GM18517 (cell line): ENCODE measurements around the gene LCN15.
"Not testable (repeated sequence)": the region's sequence is repeated elsewhere in the genome, so short reads cannot be mapped to it uniquely, and the experiment has no call there.

Experiments
- ATAC-seq: cut with Tn5 transposase; IDR thresholded peaks from one replicate; pipeline ENCODE4 v1.9.1; 2021; ENCODE audit warnings: mild to moderate bottlenecking, moderate library complexity; ENCODE audit not compliant: unreplicated experiment

Gene LCN15

GRCh38 chr9:136794281-136794999 is 30.1 kb upstream of the LCN15 start:
- no peak for ATAC-seq

DNA sequence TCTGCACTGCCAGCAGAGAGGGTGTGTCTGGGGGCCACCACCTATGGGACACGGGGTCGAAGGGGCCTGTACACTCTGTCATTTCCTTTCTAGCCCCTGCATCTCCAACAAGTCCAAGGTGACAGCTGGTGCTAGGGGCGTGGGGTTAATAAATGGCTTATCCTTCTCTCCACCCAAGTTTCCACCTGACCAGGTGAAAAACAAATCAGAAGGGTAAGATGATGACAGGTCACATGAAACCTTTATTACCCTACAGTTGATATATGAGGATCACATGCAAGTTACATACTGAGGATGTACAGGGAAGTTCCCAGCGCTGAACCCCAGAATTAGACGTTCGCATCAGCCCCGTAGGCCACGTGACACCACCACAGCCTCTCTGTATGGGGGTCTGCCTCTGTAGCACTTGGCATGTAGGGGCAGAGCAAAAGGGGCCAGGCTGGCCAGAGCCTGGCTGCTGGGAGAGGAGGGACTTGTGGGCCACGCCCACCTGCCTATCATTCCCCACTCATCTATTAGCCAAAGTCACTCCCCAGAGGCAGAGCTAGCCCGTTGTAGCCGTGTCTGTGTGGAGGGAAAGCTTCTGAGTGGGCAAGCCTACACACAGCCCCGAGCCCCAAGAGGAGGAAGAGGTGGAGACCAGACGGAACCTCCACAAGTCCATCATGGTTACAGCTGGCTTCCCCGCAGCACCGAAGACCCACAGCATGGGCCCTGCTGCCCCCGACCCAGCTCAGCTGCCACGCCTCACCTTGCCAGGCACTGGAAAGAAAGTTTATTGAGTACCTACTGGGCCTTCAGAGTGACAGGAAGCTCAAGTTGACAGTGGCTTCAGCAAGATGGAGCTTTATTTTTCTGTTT is 29.0 kb upstream of the LCN15 start:
- no peak for ATAC-seq

DNA sequence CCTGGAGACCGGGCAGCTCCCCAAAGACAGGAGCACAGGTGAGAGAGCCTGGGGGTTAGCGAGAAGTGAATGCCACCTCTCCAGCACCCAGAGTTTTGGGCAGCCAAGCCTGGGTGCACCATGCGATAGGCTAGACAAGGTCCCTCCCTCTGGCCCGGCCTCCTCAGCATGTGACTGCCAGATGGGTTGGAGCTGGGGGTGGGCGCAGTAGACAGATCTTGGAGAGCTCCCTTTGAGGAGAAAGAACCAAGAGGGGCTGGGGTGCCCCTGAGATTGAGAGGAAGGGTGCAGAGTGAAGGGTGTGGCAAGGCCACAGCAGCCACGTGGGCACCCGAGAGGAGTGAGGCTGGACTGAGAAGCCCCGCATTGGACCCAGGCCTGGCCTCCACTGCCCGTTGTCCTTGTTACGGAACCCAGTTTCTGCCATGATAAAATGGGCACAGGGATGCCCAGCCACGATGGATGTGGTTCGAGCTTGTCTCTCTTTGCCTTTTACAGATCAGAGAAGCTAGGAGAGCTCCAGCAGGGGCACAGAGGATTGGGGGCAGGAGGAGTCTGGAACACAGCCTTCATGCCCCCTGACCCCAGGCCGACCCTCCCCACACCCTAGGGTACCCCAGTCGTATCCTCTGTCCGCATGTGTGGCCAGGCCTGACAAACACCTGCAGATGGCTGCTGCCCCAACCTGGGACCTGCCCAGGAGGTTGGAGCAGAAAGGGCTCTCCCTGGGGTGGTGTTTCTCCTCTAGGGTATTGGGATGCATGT is 28.2 kb upstream of the LCN15 start:
- no peak for ATAC-seq

DNA sequence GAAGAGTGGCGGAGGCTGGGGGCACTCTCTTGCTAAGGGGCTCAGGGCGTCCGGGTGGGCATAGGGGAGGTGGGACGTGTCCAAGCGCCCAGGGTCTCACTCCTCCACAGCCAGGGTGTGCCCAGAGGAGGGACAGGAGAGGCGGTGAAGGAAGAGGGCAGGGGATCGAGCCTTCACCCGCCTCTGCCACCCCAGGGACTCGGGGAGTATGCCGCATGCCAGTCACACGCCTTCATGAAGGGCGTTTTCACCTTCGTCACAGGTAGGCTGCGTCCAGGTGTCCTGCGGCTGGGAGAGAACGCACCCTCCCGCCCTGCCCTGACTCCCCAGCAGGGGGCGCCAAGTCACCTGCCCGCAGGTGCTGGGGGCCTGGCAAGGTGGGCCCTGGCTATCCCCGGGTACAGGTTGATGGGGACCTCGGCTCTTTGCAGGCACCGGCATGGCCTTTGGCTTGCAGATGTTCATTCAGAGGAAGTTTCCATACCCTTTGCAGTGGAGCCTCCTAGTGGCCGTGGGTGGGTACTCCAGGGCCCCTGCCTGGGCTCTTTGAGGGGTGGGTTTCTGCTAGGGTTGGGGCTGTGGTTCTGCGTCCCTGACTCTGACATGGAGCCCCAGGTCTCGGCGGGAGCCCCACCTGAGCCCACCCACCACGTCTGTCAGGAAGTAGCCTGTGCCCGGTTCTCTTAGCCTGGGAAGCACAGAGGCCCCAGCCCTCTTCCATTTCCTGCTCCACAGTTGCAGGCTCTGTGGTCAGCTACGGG is 27.4 kb upstream of the LCN15 start:
- peak; percentile 18 for ATAC-seq

GRCh38 chr9:136790640-136791515 is 26.6 kb upstream of the LCN15 start, which contains the start of gene TMEM141:
TMEM141 (plus strand) TSS chr9:136791344; CDS start chr9:136791371, 27 bp downstream.
- ATAC-seq, result peak; percentile 71

DNA sequence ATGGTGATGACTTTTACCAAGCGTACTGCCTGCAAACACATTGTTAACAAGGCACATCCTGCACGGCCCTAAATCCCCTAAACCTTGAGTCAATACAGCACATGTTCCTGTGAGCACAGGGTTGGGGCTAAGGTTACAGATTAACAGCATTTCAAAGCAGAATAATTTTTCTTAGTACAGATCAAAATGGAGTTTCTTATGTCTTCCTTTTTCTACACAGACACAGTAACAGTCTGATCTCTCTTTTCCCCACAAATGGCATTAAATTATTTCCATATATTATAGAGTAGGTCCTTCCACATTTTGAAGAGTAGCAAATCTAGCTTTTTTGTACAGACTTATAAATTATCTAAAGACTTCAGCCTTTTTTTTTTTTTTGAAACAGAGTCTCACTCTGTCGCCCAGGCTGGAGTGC is 25.2 kb upstream of the LCN15 start:
- ATAC-seq, result no peak

DNA sequence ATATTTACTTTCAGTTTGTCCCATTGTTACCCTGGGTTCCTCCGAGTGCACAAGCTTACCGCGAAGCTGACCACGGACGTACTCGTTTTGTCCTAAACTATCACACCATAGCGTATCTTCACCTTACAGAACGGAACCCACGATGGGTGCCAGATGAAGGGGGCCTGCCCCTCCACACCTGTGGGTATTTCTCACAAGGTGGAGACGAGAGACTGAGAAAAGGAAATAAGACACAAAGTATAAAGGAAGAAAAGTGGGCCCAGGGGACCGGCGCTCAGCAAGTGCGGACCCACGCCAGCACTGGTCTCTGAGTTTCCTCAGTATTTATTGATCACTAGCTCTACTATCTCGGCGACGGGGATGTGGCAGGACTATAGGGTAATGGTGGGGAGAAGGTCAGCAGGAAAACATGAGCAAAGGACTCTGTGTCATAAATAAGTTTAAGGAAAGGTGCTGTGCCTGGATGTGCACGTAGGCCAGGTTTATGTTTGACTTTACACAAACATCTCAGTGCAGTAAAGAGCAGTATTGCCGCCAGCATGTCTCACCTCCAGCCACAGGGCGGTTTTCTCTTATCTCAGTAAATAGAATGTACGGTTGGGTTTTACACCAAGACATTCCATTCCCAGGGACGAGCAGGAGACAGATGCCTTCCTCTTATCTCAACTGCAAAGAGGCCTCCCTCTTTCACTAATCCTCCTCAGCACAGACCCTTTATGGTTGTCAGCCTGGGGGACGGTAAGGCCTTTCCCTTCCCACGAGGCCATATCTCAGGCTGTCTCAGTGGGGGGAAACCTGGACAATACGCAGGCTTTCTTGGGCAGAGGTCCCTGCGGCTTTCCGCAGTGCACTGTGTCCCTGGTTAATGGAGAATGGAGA is 24.6 kb upstream of the LCN15 start:
- not testable (repeated sequence) for ATAC-seq

DNA sequence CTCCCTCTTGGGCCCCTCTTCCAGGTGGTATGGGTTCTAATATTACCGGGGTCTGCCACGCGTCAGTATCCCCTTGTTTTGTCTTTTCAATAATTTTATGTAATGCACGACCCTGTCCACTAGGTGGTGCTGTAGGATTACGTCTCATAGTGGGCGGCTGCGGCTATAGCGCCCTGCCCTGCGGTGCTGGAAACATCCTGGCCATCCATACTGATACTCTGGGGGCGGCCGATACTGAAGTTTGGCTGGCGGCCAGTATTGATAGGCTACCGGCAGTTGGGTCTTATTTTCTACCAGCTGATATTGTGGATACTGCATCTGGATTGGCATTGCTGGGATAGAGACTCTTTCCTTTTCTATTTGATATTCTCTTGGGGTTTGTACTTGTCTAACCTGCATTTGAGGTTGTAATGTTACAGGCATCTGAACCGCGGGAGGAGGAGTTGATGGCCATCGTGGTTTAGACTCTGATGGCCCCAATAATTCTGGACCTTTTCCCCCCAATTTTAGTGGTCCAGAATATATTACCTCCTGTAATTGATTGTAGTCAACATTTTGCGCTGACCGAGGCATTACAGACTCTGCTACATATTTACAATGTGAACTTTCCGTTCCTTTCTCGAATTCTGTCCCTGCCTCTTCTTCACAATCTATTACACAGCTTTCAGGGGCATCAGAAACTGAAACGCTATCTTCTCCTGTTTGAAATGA is 23.5 kb upstream of the LCN15 start:
- ATAC-seq, result no peak

DNA sequence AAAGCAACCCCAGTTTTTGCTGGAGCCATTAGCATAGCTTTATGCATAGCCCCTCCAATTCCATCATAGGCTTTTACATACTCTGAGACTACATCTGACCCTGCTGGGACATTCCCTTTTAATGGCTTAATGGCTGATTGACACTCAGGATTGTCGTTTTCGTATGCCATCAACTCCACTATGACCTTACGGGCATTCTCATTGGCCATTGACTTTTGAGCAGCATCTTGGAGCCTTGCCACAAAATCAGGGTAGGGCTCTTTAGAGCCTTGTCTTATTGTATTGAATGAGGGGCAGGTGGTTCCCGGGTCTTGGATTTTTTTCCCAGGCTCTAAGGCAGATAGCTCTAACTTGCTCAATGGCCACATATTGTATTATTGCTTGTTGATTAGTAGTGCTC is 22.7 kb upstream of the LCN15 start:
- ATAC-seq, result not testable (repeated sequence)

- no peak for ATAC-seq
Measured at GRCh38 chr9:136786451-136786850, 22.1 kb upstream of the LCN15 start.

DNA sequence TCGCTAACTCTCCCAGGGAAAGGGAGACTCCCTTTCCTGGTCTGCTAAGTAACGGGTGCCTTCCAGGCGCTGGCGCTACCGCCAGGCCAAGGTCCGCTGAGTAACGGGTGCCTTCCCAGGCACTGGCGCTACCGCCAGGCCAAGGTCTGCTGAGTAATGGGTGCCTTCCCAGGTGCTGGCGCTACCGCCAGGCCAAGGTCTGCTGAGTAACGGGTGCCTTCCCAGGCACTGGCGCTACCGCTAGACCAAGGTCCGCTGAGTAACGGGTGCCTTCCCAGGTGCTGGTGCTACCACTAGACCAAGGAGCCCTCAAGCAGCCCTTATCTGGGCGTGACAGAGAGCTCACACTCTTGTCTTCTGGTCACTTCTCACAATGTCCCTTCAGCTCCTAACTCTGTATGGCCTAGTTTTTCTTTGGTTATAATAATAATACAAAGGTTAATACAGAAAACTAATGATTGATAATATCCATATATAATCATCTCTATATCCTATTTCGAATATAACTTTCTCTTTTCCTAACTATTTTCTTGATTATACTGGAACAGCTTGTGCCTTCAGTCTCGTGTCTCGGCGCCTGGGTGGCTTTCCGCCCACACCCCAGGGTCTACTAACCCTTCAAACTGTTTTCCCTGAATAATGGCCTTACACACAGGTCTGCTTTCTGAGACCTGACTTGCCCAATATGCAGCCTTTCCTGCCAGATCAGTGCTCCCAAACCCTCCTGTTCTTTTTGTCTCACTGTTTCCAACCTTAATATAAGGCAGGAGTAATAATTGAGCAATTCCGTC is 21.4 kb upstream of the LCN15 start:
- not testable (repeated sequence) for ATAC-seq

- ATAC-seq, result no peak
Measured at GRCh38 chr9:136784997-136785361, 20.7 kb upstream of the LCN15 start.

GRCh38 chr9:136784249-136784996 is 20.1 kb upstream of the LCN15 start:
- no peak for ATAC-seq

GRCh38 chr9:136782452-136782851 is 18.1 kb upstream of the LCN15 start:
- ATAC-seq, result no peak

GRCh38 chr9:136779808-136780207 is 15.5 kb upstream of the LCN15 start:
- ATAC-seq, result no peak

GRCh38 chr9:136777359-136777758 is 13.0 kb upstream of the LCN15 start:
- ATAC-seq, result no peak

- ATAC-seq, result no peak
Measured at GRCh38 chr9:136776947-136777346, 12.6 kb upstream of the LCN15 start.
